HG02870 (cell line): ENCODE data around the gene CARMIL1.
"Not testable (repeated sequence)": the region's sequence is repeated elsewhere in the genome, so short reads cannot be mapped to it uniquely, and the experiment has no call there.

Source experiments
- ATAC-seq: cut with Tn5 transposase; IDR thresholded peaks from one replicate; pipeline ENCODE4 v1.9.1; 2021; ENCODE audit warnings: mild to moderate bottlenecking, moderate library complexity; ENCODE audit not compliant: unreplicated experiment

The CARMIL1 gene

GRCh38 chr6:25435416-25435985 is 156.3 kb downstream of the CARMIL1 start:
- no peak for ATAC-seq

GRCh38 chr6:25436760-25437159 is 157.6 kb downstream of the CARMIL1 start:
- no peak for ATAC-seq

GRCh38 chr6:25439368-25439767 is 160.2 kb downstream of the CARMIL1 start:
- ATAC-seq: no peak

DNA sequence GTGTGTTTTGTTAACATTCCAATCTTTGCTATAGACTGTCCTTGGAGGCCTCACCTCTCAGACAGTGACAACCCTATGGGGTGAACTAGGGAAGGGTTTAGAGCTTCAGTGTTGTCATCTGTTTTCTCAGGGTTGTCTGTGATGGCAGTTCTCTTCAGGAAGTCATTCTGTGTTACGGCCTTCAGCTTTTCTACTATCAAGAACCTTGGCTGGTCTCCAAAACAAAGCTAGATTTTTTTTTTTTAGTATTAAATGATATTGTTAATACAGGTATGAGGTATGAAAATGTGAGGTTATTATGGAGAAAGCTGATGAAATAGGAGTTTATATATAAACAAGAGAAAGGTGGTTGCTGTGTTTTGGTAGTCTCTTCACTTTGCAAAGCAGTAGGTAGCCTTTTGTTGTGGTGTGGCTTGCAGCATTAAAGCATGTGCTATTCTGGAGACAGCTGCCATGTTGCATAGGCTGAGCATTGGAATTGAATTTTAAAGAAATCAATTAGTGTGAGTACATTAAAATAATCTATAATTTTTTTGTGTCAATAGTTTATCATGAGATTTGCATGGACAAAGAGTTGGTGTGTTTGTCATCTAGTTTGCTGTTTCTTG is 162.6 kb downstream of the CARMIL1 start:
- ATAC-seq: no peak

DNA sequence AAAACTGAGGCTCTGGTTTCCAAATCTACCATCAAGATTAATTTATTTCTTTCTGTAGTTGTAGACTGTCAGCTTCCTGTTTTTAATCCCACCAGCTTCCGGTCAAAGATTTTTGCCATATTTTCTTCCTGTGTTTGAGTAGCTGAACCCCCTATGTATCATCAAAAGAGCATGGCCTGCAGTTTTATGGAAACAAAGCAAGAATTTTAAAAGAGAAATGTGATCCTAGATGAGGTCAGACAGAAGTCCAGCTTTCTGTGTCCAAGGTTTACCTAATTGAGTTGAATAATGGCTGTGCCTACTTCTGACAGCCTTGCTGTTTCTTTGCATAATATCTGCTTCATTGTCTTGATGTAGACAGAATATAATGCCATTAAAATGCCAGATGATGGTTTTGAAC is 163.7 kb downstream of the CARMIL1 start:
- ATAC-seq: no peak

- ATAC-seq: not testable (repeated sequence)
Measured at GRCh38 chr6:25444521-25444920, 165.3 kb downstream of the CARMIL1 start.

DNA sequence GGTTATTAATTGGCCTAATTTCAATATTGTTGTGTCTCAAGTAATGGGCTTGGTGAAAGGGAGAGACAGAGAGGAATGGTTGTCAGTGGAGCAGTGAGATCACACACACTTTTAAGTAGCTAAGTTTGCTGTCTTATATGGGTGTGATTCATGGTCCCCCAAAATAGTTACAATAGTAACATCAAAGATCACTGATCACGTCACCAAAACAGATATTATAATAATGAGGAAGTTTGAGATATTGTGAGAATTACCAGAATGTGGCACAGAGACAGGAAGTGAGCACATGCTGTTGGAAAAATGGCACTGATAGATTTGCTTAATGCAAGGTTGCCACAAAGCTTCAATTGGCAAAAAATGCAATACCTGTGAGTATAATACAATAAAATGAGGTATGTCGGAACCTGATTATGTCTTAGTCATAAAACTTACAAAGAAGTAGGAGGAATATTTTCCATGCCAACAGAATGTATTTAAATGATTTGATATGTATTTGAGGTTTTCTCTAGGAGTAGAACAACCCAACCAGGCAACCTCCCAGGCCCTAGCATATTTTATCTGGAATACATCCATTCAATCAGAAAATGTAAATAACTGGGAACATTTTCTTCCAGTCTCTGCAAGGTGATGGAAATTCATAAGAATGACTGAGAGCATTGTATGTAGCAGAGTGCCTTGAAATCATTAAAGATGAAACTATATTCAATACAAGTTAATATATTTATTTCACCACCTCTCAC is 167.8 kb downstream of the CARMIL1 start:
- ATAC-seq: no peak

DNA sequence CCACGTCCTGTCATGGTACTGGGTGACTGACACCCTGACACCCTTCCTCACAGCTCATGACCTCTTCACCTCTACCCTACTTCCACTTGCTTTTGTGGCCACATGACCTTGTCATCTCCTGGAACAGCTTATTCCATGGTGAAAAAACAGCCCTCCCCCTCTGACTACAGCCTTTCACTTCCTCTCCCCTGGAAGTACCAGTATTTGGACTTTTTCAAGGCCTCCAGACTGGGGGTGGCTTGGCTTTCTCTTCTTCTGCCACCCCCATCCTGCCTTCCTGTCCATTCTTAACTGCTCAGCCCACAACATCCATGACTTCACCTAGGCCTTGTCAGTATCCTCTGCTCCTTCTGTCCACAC is 168.4 kb downstream of the CARMIL1 start:
- ATAC-seq: no peak

DNA sequence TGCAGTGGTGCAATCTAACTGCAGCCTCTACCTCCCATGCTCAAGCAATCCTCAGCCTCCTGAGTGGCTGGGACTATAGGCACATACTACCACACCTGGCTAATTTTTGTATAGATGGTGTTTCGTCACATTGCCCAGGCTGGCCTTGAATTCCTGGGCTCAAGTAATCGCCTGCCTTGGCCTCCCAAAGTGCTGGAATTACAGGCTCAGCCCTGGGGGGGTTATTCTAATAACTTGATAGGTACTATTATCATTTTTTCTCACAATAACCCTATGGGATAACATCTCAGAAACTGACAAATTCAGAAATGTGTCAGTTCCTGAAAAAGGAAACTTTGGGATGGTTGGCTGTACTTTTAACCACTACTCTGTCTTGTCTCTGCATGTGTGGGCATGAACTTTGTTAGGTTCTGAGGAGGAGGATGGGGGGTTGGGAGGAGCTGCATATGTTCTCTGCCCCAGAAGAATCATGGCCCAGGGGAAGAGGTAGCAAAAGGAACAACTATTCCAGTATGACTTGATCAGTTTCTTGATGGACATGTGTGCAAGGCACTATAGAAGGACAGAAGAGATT is 169.9 kb downstream of the CARMIL1 start:
- ATAC-seq: no peak

GRCh38 chr6:25449774-25450173 is 170.6 kb downstream of the CARMIL1 start:
- no peak for ATAC-seq

DNA sequence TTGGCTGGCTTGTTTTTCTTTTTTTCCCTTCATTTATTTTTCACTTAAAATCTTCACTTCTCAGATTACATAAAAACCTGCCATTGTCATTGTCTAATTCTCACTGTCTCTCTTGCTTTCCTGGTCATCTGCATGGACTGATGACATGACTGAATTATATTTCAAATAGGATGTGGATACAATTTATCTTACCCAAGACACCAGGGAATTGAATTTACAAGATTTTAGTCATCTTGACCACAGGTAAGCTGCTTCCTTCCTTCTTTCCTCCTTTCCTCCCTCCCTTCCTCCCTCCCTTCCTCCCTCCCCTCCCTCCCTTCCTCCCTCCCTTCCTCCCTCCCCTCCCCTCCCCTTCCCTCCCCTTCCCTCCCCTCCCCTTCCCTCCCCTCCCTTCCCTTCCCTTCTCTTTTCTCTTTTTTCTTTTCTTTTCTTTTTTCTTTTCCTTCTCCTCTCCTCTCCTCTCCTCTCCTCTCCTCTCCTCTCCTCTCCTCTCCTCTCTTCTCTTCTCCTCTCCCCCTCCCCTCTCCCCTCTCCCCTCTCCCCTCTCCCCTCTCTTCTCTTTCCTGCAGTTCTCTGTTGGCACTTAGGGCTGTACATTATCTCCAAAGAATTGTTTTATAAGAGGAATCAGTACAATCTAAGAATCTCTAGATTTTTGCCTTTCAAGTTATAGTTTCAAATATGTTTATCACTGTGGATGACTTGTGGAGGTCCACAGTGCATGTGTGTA is 171.5 kb downstream of the CARMIL1 start:
- ATAC-seq: no peak

GRCh38 chr6:25452031-25452430 is 172.9 kb downstream of the CARMIL1 start:
- no peak for ATAC-seq

DNA sequence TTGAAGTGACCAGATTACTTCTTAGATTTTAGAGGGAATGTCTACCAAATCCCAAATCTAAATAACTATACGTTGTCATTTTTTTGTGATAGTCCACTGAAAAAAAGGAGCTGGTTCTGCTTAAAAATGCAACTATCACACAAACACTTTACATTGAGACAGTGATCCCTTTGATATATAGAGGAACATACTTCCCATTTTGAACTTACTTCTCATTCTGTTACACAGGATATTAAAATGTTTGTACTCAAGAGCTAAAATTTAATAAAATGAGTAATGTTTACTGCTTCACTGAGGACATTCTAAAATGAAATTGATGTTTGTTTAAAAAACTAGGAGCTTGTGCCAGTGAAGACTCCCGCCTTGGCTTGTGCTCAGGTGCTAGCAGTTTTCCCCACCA is 174.1 kb downstream of the CARMIL1 start:
- ATAC-seq: no peak

DNA sequence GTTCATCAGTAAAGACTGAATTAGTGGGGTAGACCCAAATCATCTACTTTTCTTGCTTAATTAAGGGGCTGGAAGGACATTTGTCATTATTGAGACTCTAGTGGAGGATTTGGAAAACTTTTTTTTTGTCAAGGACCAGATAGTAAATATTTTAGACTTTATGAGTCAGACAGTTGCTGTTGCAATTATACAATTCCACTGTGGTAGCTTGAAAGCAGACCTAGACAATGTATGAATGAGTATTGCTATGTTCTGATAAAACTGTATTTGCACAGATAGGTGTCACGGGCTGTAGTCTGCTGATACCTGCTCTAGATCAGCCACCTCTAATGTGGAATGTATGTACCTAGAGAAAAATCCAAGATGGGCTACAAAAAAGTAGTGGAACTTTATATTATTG is 175.0 kb downstream of the CARMIL1 start:
- no peak for ATAC-seq

DNA sequence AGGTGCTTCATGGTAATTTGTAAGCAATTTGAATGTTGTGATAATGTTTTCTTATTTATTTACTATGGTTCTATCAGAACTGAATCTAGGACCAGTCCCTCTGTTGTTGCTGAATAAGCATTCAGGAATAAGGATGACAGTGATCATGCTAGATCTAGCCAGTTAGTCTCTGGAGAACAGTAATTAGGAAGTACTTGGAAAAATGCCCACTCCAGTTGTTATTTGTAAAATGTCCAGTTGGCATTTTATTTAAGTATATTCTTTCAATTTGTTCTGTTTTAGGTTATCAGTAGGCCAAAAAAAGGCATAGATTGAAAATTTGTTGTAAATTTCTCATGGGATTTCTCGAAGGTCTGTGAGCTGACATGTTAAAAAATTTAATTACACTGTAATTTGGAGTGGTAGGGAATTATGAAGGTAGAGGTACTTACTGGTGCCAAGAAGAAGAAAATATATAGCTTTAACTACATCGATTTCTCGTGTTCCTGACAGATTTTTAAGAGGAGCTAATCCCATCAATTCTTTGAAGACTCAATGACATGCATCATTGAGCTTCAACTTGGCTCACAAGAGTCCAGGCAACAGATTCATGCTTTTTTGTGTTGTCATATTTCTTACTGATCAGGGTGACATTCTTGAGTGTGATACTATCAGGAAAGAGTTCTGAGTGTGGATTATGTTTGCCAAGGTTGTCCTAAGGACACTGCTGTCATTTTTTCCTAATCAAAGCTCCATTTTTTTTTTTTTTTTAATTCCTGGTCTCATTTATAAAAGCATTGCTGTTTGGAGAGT is 177.3 kb downstream of the CARMIL1 start:
- no peak for ATAC-seq

GRCh38 chr6:25457516-25457915 is 178.3 kb downstream of the CARMIL1 start:
- no peak for ATAC-seq

DNA sequence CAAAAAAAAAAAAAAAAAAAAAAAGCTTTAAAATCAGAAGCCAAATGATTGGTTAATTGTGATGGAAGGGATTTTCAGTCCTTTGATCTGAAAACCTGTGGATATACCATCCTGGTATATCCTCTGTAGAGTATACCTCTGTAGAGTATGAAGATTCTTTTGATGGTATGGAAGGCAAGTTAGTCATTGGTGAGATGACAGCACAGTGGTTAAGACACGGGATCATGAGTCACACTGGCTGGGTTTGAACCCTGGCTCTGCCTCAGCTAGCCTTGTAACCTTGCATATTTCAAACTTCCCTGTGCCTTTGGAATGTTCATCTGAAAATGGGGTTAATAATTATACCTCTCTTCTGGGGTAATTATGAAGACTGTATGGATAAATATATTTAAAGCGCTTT is 179.3 kb downstream of the CARMIL1 start:
- ATAC-seq: no peak

DNA sequence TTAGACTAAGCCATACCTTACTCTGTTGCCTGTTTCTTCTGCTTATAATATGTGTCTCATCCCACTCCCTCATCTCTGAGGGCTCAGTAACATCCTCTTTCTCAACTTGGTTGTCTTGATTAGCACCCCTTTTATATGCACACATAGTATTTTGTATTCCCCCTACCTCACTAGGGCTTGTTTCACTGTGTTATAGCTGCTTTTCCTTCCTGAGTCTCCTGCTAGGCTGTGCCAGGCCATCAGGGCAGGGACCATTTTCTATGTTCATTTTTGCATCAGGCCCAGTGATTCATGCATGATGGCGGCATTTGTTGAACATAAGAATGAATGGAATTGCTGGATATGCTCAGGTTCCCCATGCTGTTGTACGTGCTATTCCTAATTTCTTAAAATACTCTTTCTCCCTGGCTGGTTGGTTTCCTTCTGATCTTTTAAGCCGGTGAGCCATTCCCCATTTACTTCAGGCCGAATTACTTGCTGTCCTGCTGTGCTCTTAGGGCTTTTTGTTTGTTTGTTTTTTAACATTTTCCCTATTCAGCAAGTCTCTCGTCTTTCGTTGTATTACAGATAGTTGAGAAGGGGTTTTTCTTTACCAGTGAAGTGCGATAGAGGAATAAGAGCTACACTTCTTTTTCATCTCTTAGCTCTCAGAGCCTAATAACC is 183.2 kb downstream of the CARMIL1 start:
- no peak for ATAC-seq

DNA sequence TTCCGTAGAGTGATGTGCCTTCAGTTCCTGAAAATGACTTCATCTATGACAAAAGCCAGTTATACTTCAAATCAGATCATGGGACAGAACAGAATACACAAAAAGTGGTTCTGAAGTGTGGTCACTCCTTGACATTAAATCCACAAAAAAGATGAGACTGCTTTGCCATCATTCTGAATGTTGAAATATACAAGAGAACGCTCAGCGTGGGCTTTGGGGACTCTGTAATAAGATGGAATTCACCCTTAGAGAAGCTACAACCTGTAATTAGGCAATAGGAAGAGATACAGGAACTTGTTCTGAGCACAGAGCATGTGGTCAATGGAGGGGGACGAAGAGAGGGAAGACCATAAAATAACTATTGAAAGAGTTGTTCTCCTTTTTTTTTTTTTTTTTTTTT is 184.3 kb downstream of the CARMIL1 start:
- no peak for ATAC-seq

- ATAC-seq: no peak
Measured at GRCh38 chr6:25464225-25464624, 185.1 kb downstream of the CARMIL1 start.
